ENCODE results near the gene KLHL21. TPM values are rescaled to one million over a fixed set of nuclear protein-coding genes. Genes with fewer than 3 reads are reported as not detected.

Gene KLHL21
- polyA plus RNA-seq, 2 of the 4 experiments (the other 2 are of a cell fraction) = 3.3 to 10.5 TPM

DNA sequence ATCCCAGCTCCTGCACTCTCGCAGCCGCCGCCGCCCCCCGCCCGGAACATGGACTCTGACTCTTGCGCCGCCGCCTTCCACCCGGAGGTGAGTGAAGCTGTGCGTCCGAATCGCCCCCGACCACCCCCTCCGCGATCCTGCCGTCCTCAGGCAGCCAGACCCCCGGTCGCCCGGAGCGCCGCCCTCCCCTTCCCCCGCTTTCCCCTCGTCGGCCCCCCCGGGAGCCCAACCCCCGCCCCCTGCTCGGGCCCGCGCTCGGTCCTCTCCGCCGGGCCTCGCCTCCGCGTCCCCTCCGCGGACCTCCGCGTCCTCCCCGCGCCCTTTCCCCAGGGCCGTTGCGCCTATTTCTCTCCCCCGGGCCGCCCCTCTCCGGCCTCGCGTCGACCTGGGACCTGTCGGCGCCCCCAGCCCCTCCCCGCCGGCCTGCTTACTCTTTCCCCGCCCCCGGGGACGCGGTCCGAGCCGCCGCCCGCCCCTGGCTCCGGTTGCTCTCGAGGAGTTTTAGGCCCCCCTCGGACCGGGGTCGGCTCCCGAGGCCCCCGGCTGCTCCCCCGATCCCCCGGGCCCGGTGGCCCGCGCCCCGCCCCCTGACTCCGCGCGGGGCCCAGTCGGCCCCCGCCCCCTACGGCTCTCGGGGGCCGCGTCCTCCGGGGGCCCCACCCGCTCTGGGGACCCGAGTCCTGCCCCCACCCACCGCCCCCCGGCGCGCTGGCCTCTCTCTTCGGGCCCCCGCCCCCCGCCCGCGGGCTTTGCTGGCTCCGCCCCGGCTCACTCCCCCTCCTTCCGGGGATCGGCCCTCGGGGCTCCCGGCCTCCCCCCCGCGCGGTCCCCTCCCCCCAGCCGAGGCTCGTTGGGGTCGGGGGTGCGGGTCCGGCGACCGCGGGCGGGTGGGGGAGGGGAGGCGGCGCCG is 11.6 kb upstream of the KLHL21 start:
- 0% methylated on average over 1 of the region's 117 CpGs for WGBS (ENCODE audit: missing lambda C conversion rate)
- H3K9me3 ChIP-seq = no peaks in the 10 kb centered on the region
- H3K4me2 ChIP-seq = peak overlapping the region; percentile 94
- H3K4me1 ChIP-seq = peaks cover 12% of the 10 kb centered on the region; the same call in 2 of the 3 replicates
- TF ChIP-seq PHF8 (IDR thresholded peaks at IDR 0.05; ENCODE audit: borderline replicate concordance, low read depth) (peak; percentile 14; the same call in 1 of the 2 replicates), FOSL2 (IDR thresholded peaks at IDR 0.05) (no peak), FOSL2 (CRISPR knock-in tag; IDR thresholded peaks at IDR 0.05) (no peak)
- POLR2A ChIA-PET = interaction anchor here (0.7 kb wide), 1 partner anchor 123 kb away, joined by 3 read pairs; the partner anchor contains the start of gene PLEKHG5
- H3K4me3 ChIP-seq = peak overlapping the region; percentile 99
- no peak for DNase-seq (ENCODE audit: low read depth in 1 of 2, low spot score in 1 of 2)
- CTCF ChIA-PET = no interaction called here
- H3K27ac ChIP-seq = peak overlapping the region; percentile 94 to 98
- ATAC-seq = peak; percentile 4 to 16; a peak in 5 of 6 replicates
- no peak for FAIRE-seq

- ChIA-PET POLR2A (interaction anchor here (0.7 kb wide), 1 partner anchor 122 kb away, joined by 3 read pairs; the partner anchor contains the start of gene PLEKHG5), CTCF (interaction anchor here (1.9 kb wide), 1 partner anchor 9 kb away, joined by 5 read pairs; no protein-coding TSS in a partner anchor)
- no peak for FAIRE-seq
- H3K4me3 ChIP-seq = peak within 1 kb of the TSS; percentile 99
- peak within 1 kb of the TSS; percentile 94 for H3K4me2 ChIP-seq
- peak within 1 kb of the TSS; percentile 96 to 98 for H3K27ac ChIP-seq
- peaks cover 12% of the 10 kb centered on the region; the same call in 2 of the 3 replicates for H3K4me1 ChIP-seq
- DNase-seq (ENCODE audit: low read depth in 1 of 2, low spot score in 1 of 2) = peak; percentile 88 to 98
- no peaks in the 10 kb centered on the region for H3K9me3 ChIP-seq
- no CpG with 5 or more reads among the region's 84 CpGs for WGBS (ENCODE audit: missing lambda C conversion rate)
- ATAC-seq = peak; percentile 90 to 96
- TF ChIP-seq SMC3 (IDR thresholded peaks at IDR 0.05) (no peak), POLR2A (IDR thresholded peaks at IDR 0.05; ENCODE audit: low read length) (0 out of 2 replicates have a peak, but pooled peaks have one; percentile 10), CHD2 (IDR thresholded peaks at IDR 0.05; ENCODE audit: low read length, partially characterized antibody) (peak; percentile 58), JUN (IDR thresholded peaks at IDR 0.05) (peak in 1 of 2 experiments; percentile 45; a peak in 1 of 5 replicates), ZSCAN20 (CRISPR knock-in tag; IDR thresholded peaks at IDR 0.05) (no peak), E2F6 (IDR thresholded peaks at IDR 0.05; ENCODE audit: borderline replicate concordance, low read depth) (0 out of 2 replicates have a peak, but pooled peaks have one; percentile 50), MAX (IDR thresholded peaks at IDR 0.05) (peak; percentile 29; the same call in 1 of the 2 replicates)
Observed at GRCh38 chr1:6613361-6614018, 10.8 kb upstream of the KLHL21 start, which contains the start of gene PHF13. Gene PHF13 (plus strand): TSS chr1:6613731. CDS start chr1:6614067, 336 bp downstream.

DNA sequence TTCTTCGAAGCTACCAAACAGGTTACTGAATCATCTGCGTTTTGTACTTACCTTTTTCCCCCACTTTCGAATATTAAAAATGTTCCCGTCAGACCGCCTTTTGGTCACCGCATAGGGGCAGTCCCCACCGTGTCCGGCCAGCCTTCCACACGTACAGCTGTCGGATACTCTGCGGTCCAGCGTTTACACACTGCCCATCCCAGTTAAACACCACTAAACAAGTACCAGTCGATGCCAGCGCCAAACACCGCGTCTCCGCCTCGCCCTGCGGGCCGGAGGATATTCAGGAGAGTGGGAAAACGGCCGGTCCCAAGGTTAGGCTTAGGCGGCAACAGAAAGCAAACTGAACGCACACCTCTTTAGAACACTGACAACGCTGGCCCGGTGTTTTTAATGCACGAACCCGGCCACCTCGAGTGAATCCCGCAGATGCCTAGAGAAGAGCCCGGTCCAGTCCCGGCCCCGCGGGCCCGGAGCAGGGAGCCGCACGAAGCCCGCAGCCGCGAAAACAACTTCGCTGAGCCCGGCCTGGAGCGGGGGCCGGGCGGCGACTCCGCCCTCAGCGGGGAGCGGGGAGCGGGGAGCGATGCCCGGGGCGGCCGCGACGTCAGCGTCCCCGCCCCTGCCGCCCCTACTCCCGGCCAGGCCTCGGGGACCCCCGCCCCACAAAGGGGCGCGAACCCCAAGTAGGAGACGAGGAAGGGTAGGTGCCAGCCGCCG is 10.1 kb upstream of the KLHL21 start:
- peak overlapping the region; percentile 86 for H3K4me2 ChIP-seq
- FAIRE-seq = no peak
- POLR2A ChIA-PET = no interaction called here
- CTCF ChIA-PET = interaction anchor here (0.8 to 1.9 kb wide), 3 partner anchors 8 to 59 kb away, joined by 3 to 5 read pairs (median 5); partner anchors contain the start of genes NOL9 and THAP3
- peak; percentile 67 to 73 for ATAC-seq
- peak in 1 of 2 experiments; percentile 38 for DNase-seq (ENCODE audit: low read depth in 1 of 2, low spot score in 1 of 2)
- WGBS (ENCODE audit: missing lambda C conversion rate) = 4% methylated on average over 24 of the region's 67 CpGs
- H3K4me1 ChIP-seq = peaks cover 12% of the 10 kb centered on the region; the same call in 2 of the 3 replicates
- no peaks in the 10 kb centered on the region for H3K9me3 ChIP-seq
- H3K4me3 ChIP-seq = peak overlapping the region; percentile 99
- H3K27ac ChIP-seq = peak overlapping the region; percentile 96 to 98
- TF ChIP-seq ZFP36 (IDR thresholded peaks at IDR 0.05; ENCODE audit: borderline replicate concordance, partially characterized antibody) (no peak), JUNB (IDR thresholded peaks at IDR 0.05) (no peak), ZNF302 (CRISPR knock-in tag; IDR thresholded peaks at IDR 0.05) (no peak), ZC3H11A (IDR thresholded peaks at IDR 0.05) (no peak), HOXB5 (CRISPR knock-in tag; IDR thresholded peaks at IDR 0.05) (no peak), CHD2 (IDR thresholded peaks at IDR 0.05; ENCODE audit: low read length, partially characterized antibody) (no peak), ELK1 (IDR thresholded peaks at IDR 0.05; ENCODE audit: low read depth, low read length) (no peak), ZSCAN20 (CRISPR knock-in tag; IDR thresholded peaks at IDR 0.05) (no peak), JUN (IDR thresholded peaks at IDR 0.05) (no peak), ATOH8 (CRISPR knock-in tag; IDR thresholded peaks at IDR 0.05; ENCODE audit: low read depth) (no peak), TFCP2L1 (CRISPR knock-in tag; IDR thresholded peaks at IDR 0.05) (no peak)
- TF ChIP-seq, protein P1, sequence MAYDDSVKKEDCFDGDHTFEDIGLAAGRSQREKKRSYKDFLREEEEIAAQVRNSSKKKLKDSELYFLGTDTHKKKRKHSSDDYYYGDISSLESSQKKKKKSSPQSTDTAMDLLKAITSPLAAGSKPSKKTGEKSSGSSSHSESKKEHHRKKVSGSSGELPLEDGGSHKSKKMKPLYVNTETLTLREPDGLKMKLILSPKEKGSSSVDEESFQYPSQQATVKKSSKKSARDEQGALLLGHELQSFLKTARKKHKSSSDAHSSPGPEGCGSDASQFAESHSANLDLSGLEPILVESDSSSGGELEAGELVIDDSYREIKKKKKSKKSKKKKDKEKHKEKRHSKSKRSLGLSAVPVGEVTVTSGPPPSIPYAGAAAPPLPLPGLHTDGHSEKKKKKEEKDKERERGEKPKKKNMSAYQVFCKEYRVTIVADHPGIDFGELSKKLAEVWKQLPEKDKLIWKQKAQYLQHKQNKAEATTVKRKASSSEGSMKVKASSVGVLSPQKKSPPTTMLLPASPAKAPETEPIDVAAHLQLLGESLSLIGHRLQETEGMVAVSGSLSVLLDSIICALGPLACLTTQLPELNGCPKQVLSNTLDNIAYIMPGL (CRISPR knock-in tag; IDR thresholded peaks at IDR 0.05; ENCODE audit: borderline replicate concordance) = no peak
- TF ChIP-seq, protein P2, sequence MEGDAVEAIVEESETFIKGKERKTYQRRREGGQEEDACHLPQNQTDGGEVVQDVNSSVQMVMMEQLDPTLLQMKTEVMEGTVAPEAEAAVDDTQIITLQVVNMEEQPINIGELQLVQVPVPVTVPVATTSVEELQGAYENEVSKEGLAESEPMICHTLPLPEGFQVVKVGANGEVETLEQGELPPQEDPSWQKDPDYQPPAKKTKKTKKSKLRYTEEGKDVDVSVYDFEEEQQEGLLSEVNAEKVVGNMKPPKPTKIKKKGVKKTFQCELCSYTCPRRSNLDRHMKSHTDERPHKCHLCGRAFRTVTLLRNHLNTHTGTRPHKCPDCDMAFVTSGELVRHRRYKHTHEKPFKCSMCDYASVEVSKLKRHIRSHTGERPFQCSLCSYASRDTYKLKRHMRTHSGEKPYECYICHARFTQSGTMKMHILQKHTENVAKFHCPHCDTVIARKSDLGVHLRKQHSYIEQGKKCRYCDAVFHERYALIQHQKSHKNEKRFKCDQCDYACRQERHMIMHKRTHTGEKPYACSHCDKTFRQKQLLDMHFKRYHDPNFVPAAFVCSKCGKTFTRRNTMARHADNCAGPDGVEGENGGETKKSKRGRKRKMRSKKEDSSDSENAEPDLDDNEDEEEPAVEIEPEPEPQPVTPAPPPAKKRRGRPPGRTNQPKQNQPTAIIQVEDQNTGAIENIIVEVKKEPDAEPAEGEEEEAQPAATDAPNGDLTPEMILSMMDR (IDR thresholded peaks at IDR 0.05) = no peak

Measured in A549 (cell line).